HG02840 (cell line): ENCODE measurements around the gene TRIM45.

ENCODE experiments used
- ATAC-seq: cut with Tn5 transposase; IDR thresholded peaks from one replicate; pipeline ENCODE4 v1.9.1; 2021; ENCODE audit warnings: mild to moderate bottlenecking, moderate library complexity, moderate number of reproducible peaks; ENCODE audit not compliant: unreplicated experiment, low FRiP score

Gene TRIM45

DNA sequence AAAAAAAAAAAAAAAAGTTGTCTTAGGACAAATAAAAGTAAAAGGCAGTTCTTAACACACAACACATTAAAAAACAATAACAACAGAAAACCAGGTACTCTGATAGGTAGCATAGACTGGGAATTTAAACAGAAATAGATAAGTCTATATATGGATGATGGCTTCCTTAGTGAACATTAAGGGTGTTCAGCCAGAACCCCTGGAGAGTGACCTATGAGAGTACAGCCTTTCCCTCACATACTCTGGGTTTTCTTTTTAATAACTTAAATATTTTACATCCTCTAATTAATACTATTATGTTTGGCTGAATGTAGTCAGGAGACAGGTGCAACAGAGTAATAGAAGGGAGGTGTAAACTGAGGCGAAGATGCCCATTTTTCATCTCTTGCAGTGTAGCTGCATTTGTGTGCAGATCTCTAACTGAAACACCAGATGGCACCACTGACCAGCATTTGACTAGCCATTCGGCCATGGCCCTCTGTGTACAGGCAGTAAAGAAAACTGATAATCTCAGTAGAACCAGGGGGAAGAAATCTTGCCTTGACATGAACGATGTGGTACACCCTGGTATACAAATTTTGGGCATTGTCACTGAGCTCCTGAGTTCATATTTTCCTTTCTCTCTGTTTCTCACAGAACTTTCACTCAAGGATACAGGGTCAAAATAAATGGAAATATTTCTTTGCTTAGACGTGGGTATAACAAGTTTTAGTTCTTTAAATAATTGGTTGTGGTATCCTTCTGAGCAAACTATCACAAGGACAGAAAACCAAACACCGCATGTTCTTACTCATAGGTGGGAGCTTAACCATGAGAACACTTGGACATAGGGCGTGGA is 53.8 kb downstream of the TRIM45 start:
- ATAC-seq, result no peak

DNA sequence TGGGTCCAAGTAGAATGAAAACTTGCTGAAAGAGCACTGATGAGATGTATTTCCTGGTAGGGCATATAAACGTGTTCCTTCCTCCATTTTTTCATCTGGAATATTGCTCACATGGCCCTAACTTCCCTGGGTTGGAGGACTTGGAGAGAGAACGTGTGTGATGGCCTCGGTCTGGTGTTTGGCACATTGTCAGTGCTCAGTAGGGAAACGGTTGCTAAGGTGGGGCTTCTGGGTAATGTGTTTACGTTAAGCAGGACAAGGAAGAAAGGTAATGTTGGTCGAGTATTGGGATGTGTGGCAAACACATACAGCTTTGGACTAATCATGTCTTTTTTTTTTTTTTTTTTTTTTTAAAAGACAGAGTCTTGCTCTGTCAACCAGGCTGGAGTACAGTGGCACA is 55.2 kb downstream of the TRIM45 start:
- ATAC-seq, result no peak

DNA sequence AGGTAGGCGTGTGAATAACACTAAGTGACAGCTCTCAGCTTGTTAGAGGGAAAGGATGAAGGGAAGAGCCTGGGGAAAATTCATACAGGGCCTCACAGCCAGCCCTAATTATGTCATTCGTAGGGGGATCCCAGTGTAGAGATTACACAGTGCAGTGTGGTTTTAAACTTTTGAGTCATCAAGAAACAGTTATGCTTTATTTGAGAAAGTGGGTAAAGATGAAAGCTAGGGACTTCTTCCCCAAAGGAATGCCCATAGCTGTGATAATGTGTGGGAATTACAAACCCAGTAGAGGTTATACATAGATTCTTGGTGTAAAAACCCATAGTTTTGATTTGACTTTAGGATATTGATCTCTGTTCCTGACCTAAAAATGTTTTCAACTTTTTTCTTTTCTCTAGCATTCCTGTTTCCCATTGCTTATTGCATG is 59.5 kb downstream of the TRIM45 start:
- ATAC-seq, result no peak
